BE2C (cell line): Measurements from ENCODE around the gene HNRNPH1. TPM values are rescaled to one million over a fixed set of nuclear protein-coding genes. Genes with fewer than 3 reads are reported as not detected.
"Not testable (repeated sequence)": the region's sequence is repeated elsewhere in the genome, so short reads cannot be mapped to it uniquely, and the experiment has no call there.

Experiments used
- DNase-seq: peaks from one replicate; pipeline ENCODE4 v3.0.0-alpha.2; 2020
- H3K27me3 ChIP-seq: fragments of 250-450 bp; sonication (Bioruptor Pico); 2 replicates; pipeline ENCODE4 v1.5.1; 2020; ENCODE audit warnings: mild to moderate bottlenecking
- H3K36me3 ChIP-seq: fragments of 250-450 bp; sonication (Bioruptor Pico); 2 replicates; pipeline ENCODE4 v1.5.1; 2020; ENCODE audit warnings: mild to moderate bottlenecking
- H3K4me1 ChIP-seq: fragments of 250-450 bp; sonication (Bioruptor Pico); 2 replicates; pipeline ENCODE4 v1.5.1; 2020
- H3K4me3 ChIP-seq: 2 replicates; pipeline ENCODE4 v1.5.1; 2011; ENCODE audit warnings: low read depth, low read length
- H3K9me3 ChIP-seq: fragments of 250-450 bp; sonication (Bioruptor Pico); 2 replicates; pipeline ENCODE4 v1.5.1; 2020
- polyA plus RNA-seq: library from polyadenylated mRNA; unstranded; fragments of >200 nt; gene quantifications from one replicate; pipeline ENCODE4 v1.2.1, GENCODE V29; 2012; ENCODE audit warnings: low read depth, missing spikeins; ENCODE audit not compliant: insufficient read length, insufficient read depth
- TF ChIP-seq, protein P1 (sequence below): IDR thresholded peaks from 2 replicates; pipeline ENCODE4 v1.5.1; 2012; ENCODE audit warnings: mild to moderate bottlenecking, low read depth, low read length

The HNRNPH1 gene, protein sequence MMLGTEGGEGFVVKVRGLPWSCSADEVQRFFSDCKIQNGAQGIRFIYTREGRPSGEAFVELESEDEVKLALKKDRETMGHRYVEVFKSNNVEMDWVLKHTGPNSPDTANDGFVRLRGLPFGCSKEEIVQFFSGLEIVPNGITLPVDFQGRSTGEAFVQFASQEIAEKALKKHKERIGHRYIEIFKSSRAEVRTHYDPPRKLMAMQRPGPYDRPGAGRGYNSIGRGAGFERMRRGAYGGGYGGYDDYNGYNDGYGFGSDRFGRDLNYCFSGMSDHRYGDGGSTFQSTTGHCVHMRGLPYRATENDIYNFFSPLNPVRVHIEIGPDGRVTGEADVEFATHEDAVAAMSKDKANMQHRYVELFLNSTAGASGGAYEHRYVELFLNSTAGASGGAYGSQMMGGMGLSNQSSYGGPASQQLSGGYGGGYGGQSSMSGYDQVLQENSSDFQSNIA
- 678 TPM for polyA plus RNA-seq

- Histone ChIP-seq H3K4me1 (peaks cover 4% of the 10 kb centered on the region; the same call in 1 of the 2 replicates), H3K9me3 (no peaks in the 10 kb centered on the region), H3K36me3 (peaks cover 50% of the 10 kb centered on the region), H3K4me3 (peak within 1 kb of the TSS; percentile 94), H3K27me3 (no peaks in the 10 kb centered on the region; the same call in 1 of the 2 replicates)
- DNase-seq: peak; percentile 98
- TF ChIP-seq, protein P1, sequence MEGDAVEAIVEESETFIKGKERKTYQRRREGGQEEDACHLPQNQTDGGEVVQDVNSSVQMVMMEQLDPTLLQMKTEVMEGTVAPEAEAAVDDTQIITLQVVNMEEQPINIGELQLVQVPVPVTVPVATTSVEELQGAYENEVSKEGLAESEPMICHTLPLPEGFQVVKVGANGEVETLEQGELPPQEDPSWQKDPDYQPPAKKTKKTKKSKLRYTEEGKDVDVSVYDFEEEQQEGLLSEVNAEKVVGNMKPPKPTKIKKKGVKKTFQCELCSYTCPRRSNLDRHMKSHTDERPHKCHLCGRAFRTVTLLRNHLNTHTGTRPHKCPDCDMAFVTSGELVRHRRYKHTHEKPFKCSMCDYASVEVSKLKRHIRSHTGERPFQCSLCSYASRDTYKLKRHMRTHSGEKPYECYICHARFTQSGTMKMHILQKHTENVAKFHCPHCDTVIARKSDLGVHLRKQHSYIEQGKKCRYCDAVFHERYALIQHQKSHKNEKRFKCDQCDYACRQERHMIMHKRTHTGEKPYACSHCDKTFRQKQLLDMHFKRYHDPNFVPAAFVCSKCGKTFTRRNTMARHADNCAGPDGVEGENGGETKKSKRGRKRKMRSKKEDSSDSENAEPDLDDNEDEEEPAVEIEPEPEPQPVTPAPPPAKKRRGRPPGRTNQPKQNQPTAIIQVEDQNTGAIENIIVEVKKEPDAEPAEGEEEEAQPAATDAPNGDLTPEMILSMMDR: no peak; the same call in 1 of the 2 replicates
Measured at GRCh38 chr5:179623003-179623905, at the start of gene HNRNPH1. Gene HNRNPH1 (minus strand): TSS chr5:179623671. CDS start chr5:179623133, 538 bp downstream.

- H3K4me1 ChIP-seq: no peaks in the 10 kb centered on the region
- DNase-seq: peak; percentile 68
- no peaks in the 10 kb centered on the region for H3K27me3 ChIP-seq
- TF ChIP-seq, protein P1: peak; percentile 100
- H3K9me3 ChIP-seq: no peaks in the 10 kb centered on the region
- H3K36me3 ChIP-seq: no peaks in the 10 kb centered on the region
- no peak overlapping the region for H3K4me3 ChIP-seq
Measured at GRCh38 chr5:179668391-179668790, 44.9 kb upstream of the HNRNPH1 start.

GRCh38 chr5:179661647-179662046, 38.2 kb upstream of the HNRNPH1 start:
- DNase-seq: not testable (repeated sequence)

DNA sequence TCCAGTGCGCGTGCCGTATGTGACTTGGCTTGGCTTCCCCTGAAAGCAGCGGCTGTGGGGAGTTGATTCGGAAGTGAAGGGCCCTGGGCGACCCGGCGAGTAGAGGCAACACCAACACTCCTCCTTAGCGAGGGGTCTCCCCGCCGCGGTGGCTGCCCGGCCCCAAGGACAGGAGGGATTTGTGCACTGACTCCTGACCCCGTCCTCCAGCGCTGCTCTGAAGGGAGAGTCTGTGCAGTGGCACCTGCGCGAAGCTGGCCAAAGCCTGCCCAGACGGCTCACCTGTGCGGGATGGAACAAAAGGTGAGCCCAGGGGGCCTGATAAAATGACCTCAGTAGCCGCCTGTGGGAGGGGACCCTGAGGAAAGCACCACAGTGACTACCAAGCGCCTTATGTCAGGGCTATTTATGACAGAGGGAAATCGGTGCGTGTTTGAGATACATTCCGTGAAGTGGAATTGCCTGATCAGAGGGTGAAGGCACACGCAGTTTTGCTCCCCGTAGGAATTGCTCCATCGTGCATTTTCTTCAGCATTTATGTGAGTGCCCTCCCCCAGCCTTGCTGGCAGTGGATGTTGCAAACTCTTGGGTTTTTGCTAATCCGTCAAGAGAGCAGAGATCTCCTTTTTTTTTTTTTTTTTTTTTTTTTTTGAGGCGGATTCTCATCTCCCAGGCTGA, 34.8 kb upstream of the HNRNPH1 start:
- not testable (repeated sequence) for H3K36me3 ChIP-seq, H3K27me3 ChIP-seq, H3K4me1 ChIP-seq, DNase-seq, H3K9me3 ChIP-seq
- peak overlapping the region; percentile 41 for H3K4me3 ChIP-seq

More at GRCh38 chr5:179661647-179662046, 38.2 kb upstream of the HNRNPH1 start:
- not testable (repeated sequence) for H3K9me3 ChIP-seq, H3K4me1 ChIP-seq, H3K27me3 ChIP-seq, H3K36me3 ChIP-seq, H3K4me3 ChIP-seq

- H3K9me3 ChIP-seq, H3K4me1 ChIP-seq, H3K27me3 ChIP-seq, DNase-seq, H3K36me3 ChIP-seq: not testable (repeated sequence)
- H3K4me3 ChIP-seq: peak overlapping the region; percentile 26; the same call in 1 of the 2 replicates
Measured at GRCh38 chr5:179657302-179658178, 34.1 kb upstream of the HNRNPH1 start.

GRCh38 chr5:179653135-179653534, 29.7 kb upstream of the HNRNPH1 start:
- not testable (repeated sequence) for H3K9me3 ChIP-seq, DNase-seq, H3K4me1 ChIP-seq, H3K27me3 ChIP-seq, H3K36me3 ChIP-seq, H3K4me3 ChIP-seq

- H3K9me3 ChIP-seq, H3K4me1 ChIP-seq, DNase-seq, H3K4me3 ChIP-seq, H3K27me3 ChIP-seq, H3K36me3 ChIP-seq: not testable (repeated sequence)
Measured at GRCh38 chr5:179650245-179650644, 26.8 kb upstream of the HNRNPH1 start.

DNA sequence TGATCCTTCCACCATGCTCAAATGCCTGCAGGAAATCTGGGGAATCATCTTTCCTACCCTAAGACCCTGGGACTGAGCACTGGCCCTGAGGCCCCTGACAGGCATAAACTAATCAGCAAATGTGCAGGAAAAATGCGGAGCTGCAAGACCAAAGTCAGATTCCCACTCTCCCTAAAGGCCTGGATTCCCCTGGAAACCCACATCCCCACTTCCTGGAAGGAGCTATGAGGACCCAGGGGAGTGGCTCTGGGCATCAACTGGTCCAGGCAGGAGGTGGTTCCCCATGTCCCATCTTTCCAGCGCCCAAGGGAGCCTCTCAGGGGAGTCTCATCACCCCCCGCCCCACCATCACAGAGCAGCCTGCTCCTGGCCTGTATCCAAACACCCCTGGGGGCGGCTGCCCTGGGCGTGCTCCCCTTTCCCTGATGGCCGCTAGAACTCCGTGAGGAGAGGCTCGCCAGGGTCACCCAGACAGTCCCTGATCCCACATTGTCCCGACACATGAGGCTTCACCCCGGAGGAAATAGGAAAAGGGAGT, 25.8 kb upstream of the HNRNPH1 start:
- not testable (repeated sequence) for H3K4me3 ChIP-seq, H3K36me3 ChIP-seq, H3K4me1 ChIP-seq, H3K9me3 ChIP-seq, DNase-seq, H3K27me3 ChIP-seq
